Left renal cortex interstitium (tissue), 4 donors: ENCODE data around the gene RALGPS1. TPM values are rescaled to one million over a fixed set of nuclear protein-coding genes. Genes with fewer than 3 reads are reported as not detected.
"Not testable (repeated sequence)": the region's sequence is repeated elsewhere in the genome, so short reads cannot be mapped to it uniquely, and the experiment has no call there.

ENCODE experiments used
- DNase-seq, 4 donors: peaks; one replicate each; pipeline ENCODE4 v3.0.0-alpha.2; 2013; ENCODE audit warnings: low read depth in 4 of 4, low spot score in 2 of 4, missing footprints in 1 of 4
- polyA plus RNA-seq, 4 donors: library from polyadenylated mRNA; unstranded; fragments of 120-200 nt; gene quantifications; one replicate each; pipeline ENCODE4 v1.2.1, GENCODE V29; 2013; ENCODE audit not compliant: insufficient read length in 4 of 4

The RALGPS1 gene
- polyA plus RNA-seq, 4 donors = 18.8 to 30.8 (median 25.2) TPM

DNA sequence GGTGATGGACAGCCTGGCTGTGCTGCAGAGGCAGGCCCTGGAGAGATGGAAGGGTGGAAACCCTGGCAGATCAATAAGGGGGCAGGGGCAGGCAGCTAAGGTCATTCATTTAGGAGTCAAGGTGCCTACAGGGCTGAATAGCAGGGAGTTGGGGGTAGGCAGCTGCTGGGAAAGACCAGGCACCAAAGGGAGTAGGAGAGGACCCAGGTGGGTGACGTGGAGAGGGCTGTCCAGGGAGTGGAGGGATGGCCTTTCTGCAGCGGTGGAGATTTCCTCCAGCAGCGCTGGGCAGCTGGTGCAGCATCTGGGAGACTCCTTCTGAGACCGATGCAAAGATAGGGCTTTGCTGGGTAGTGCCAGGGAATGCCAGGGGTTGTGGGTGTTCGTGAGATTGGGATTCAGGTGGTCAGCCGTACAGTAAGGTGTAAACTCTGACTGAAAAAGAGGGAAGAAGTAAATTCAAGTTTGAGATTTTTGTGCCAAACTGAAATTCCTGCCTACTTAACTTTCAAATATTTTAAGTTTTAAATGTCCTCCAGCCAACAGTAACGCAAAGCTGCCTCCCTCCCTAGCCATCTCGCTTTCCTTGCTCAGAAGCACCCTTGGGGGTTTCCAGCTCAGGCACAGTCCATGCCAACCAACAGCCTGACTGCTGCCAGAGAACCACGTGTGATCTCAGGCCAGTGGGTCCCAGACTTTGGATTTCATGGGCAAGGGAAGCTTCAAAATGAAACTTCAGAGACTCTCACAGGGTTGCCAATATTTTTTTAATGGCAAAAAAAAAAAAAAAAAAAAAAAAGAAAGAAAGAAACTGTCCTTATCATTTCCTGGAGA lies 226.5 kb downstream of the RALGPS1 start:
- DNase-seq = no peak

DNA sequence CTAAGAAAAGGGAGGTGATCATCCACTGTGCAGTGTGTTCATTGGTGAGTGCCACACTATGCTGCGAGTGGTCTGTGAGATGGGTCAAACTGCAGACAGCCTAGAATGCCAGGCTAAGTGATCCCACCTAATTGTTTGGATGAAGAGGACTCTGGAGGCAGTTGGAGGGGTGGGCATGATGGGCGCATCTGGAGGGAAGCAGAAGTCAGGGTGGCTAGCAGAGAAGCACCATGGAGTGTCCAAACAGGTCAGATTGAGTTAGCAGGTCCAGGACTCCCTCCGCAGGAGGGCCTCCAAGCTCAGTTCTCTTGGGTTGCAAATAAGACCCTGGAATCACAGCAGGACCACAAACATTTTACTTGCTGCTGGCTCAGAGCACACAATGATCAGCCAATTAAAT lies 227.7 kb downstream of the RALGPS1 start:
- no peak for DNase-seq

DNA sequence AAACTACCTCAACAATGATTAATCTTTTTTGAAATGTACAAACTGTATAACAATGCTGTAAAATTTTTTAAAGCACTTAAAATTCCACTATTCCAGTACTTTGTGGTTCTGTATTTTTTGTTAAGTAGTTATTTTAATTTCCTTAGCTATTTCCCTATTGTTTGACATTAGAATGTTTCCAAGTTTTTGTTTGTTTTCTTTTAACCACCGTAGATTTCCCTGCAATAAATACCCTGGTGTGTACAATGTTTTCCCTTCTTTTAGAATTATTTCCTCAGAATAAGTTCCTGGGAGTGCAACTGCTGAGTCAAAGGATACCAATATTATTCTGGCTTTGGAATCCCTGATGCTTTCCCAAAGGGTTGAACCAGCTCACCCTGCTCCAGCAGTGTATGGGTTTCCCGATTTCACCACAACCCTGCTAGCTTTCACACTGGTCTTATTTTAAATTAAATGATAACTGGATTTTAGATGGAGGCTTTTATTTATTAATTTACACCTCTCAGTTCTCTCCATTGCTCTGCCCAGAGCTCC lies 228.4 kb downstream of the RALGPS1 start:
- DNase-seq = no peak

DNA sequence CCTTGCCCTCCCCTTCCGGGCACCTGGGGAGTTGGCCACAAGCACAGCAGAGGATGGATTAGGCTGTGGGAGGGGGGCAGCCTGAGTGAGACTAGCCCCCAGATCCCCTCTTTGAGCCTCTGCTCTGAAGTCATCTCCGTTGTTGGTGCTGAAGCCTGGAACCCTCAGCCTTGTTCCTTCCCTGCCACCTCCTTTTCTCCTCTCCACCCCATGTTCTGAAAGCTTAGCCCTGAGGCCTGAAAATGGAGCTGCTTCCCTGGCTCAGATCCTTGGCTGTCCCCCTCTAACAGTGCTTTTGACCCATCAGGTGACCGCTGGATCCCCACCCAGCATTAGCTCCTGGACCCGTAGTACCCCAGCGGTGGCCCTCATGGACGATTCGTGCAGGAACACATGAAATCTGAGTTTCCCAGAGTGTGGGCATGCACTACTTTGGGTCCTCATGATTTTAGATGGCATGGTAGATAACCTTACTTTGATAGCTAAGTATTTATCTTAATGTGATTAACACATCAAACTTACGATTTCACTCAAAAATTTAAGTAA lies 229.4 kb downstream of the RALGPS1 start:
- no peak for DNase-seq

DNA sequence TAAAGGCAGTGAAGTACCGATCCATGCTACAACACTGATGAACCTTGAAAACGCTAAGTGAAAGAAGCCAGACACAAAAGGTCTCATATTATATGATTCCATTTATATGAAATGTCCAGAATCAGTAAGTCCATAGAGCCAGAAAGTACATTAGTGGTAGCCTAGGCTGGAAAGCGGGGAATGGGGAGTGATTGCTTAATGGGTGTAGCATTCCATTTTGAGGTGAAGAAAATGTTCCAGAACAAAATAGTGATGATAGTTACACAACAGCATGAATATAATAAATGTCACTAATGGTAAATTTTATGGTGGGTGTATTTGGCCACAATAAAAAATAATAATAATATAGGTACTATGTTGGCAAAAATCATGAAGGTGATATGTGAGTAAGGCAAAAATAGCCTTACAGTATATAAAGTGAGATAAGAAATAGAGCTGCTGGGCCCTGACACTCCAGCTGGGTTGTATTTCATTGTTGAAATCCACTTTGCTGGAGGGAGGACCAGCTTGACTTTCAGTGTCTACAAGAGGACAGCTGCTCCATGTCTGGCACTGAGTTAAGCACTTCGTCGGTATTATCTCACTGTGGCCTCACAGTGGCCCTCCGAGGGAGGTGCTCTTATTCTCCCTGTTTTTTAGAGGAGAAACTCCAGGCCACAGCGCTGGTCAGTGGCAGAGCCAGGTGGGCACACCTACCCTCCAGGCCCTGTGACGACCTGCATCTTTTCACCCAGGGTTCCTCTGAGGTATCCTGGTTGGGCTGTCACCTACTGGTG lies 230.3 kb downstream of the RALGPS1 start:
- no peak for DNase-seq

DNA sequence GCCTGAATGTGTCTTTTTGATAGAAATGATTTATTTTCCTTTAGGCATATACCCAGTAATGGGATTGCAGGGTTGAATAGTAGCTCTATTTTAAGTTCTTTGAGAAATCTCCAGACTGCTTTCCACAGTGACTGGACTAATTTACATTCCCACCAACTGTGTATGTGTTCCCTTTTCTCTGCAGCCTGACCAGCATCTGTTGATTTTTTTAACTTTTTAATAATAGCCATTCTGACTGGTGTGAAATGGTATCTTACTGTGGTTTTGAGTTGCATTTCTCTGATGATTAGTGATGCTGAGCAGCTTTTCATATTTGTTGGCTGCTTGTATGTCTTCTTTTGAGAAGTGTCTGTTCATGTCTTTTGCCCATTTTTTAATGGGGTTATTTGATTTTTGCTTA lies 232.3 kb downstream of the RALGPS1 start:
- DNase-seq = not testable (repeated sequence)

DNA sequence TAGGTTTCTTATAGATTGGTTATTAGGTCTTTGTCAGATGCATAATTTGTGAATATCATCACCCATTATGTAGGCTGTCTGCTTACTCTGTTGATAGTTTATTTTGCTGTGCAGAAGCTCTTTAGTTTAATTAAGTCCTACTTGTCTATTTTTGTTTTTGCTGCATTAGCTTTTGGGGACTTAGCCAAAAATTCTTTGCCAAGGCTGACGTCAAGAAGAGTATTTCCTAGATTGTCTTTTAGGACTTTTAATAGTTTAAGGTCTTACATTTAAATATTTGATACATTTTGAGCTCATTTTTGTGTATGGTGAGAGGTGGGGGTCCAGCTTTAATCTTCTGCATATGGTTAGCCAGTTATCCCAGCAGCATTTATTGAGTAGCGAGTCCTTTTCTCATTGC lies 232.7 kb downstream of the RALGPS1 start:
- DNase-seq = no peak

DNA sequence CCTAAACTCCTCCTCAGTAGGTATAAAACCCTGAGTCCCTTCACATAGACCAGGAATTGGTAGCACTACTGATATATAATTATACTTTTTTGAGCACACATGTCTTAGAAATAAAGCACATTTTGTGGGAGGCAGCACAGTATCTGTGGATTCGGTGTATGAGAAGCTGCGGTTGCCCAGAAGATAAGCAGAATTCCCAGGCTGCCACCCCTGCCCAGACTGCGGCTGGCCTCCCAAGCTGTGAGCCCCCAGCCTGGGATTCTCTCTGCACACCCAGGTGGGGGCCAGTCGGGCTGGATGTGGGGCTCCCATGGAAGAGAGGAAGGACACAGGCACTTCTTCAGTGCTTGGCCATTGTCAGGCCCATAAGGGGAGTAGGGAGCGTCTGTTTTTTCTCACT lies 233.4 kb downstream of the RALGPS1 start:
- no peak for DNase-seq

DNA sequence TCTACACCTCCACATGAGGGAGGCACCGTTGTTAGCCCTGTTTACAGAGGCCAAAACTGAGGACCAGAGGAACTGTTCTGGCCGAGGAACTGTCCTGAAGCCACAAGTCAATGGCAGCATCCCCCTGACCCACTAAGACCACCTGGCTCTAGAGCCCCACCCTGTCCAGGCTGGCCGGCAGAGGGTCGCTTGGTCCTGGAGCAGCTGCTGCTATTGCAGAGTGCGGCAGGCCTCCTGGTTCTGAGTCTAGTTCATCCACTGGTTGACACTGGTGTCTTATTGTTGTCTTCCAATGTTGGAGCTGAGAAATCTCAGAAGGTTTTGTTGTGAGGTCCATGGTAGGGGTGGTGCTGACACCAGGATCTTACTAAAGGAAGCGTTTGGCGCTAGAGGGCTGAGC lies 234.4 kb downstream of the RALGPS1 start:
- DNase-seq = no peak

DNA sequence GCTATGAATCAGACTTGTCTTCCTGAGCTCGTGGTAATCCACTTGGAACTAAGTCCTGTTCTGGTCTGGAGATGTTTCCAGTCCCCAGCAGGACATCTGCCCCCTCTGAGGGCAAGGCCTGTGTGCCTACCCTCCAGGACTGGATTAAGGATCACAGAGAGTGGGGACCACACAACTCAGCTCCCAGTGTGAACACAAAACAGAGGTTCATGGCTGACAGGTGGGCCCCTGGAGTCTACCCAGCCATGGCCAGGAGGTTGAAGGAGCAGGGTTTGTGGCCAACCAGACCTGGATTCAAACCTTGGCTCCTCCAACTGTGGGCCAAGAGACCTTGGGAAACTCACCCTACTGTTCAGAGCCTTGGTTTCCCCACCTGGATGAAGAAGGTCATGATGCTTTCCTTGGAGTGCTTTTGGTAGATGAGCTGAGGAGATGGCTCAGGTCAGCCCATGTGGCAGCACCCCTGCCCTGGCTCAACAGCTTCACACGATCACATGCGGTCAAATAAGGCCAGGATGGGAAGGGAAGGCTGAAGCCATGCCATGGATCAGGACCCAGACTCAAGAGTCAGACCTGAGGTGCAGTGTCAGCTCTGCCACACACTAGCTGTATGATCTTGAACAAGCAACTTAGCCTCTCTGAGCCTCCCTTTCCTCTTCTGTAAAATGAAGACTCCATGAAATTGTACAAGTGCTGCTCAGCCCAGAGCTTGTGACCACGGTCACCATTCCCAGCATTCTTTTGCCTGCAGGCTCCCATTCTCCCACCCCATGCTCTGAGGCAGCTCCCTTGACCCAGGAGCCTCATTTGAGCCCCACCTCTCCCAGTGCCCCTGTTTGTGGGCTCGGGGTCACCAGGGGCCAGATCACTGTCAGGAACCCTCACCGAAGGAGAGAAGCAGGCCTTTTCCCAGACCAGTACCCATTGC lies 235.1 kb downstream of the RALGPS1 start:
- DNase-seq = no peak

DNA sequence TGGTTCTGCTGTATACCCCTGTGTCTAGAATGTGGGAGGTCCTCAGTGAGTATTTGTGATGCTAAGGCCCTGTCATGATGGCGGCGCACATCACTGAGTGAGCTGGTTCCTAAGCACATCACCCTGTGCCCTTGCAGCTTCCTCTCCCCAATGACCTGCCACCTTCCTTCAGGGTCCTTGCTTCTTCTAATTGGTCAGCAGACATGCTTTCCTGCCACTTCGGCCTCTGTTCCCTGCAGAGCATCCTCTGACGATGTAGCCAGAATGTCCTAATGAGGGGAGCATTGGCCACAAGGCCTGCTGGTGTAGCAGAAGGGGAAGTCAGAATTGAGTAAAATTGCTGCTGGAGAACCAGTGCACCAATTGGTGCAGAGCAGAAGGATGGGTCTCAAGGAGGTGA lies 238.9 kb downstream of the RALGPS1 start:
- DNase-seq = no peak

DNA sequence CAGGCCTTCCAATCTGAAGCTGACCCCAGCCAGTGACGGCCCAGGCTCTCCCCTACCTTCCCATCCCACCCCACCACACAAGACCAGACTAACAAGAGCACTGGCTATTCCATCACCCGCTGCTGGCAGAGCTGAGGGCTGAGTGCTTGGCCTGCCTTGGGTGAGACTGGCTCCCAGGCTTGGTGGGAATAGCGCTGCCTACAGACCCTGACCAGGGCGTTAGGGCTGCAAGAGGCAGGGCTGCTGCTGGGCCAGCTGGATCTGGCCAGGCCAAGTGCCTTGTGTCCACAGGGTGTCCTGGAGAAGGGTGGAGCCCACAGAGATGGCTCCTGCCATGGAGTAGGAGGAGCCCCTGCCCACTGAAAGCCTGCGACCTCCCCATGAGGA lies 239.4 kb downstream of the RALGPS1 start:
- no peak for DNase-seq

DNA sequence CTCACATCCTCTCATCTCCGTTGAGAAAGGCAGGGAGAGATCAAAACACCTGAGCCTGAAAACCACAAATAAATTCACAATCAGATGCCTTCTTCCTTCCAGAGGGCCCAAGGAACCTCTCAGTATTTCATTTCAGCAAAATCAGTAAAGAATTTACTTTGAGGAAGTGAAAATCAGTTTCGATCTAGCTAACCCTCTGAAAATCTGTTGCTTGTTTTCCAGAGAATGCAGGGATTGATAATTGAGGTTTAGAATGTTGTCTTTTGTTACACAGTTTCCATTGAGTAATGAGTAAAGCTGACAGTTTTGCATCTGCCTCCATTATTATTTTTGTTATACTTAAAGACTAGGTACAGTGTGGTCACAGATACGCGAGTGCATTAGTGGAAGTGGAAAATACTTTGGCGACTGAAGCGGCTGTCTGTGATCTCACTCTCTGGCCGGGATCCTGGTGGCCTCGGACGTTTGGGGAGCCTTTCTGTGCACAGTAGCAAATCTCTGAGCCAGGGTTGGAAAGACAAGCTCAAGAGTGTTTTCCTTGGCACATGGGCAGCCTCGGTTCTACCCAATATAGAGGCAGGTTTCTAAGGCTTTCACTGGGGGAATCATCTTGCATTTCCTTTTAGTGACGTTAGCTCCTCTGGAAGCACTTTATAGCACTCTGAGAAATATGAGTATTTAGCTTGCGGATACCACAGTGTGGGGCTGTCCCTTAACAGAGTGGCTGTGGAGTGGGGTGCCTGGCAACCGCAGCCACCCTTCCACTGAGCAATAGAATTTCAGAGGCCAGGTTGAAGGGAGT lies 240.0 kb downstream of the RALGPS1 start:
- DNase-seq = no peak

DNA sequence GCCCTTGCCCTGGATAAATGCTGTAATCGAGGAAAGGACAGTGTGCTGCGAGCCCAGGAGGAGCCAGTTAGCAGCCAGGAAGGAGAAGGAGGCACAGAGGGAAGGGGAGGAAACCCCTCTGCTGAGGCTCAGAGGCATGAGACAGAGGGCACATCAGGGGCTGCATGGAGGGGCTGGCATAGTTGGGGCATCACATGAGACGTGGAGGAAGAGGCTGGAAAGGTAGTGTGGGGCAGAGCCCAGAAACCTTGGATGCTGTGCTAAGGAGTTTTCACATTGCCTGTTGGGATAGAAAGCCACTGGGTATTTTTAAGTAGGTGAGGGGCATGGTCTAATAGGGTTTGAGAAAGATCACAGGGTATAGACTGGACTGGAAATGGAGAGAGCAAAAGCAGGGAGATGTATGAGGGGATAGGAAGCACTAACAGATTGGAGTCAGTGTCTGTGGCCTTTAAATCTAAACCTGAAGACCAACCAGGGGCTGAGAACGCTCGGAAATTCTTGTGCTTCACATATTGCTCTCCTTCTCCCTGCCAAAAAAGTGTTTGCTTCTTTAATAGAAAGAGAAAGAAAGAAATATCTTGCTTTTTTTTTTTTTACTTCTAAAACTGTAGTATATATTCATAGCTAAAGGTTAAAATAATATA lies 240.9 kb downstream of the RALGPS1 start:
- DNase-seq = no peak

DNA sequence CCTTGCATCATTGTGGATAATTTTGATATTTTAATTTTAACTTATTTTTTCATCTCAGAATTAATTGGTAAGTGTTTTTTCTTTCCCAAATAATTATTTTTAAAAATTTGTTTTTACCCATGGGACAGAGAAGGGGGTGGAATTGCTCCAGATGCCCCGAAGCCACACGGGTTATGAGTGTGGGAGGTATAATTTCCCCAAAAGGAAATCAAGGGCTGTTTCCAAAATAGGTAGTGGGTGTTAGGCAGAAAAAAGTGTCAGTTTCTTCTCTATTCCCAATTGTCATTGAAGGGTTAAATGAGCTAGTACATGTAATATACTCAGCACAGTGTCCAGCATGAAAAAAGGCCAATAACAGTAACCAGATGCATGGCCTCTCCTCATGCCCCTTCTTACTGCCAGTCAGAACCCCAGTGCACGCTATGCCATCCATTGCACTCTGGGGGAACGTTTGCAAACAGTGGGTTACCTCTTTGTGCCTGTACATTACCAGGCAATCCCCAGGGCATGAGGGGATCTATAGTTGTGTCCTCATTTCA lies 244.3 kb downstream of the RALGPS1 start:
- DNase-seq = no peak

DNA sequence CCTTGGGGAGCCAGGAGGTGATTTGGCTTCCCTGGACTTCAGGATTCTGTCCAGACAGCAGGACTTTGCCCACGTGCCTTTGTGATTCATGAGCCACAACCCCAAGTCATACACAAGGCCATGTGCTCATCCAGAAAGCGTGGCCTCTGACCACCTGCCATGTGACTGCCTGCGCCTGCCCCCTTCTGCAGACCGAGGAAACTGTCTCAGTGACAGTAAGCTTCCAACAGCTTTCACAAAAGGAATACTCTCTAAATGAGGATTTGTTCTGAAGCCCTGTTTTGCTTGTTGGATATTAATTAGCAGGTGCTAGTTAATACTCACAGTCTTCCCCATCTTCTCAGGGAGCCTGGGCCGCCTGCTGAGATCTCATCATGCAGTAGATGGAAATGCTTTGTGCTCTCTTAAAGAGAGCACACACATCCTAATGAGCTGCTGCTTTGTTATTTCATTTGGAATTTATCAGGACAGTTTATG lies 244.8 kb downstream of the RALGPS1 start:
- DNase-seq = no peak

DNA sequence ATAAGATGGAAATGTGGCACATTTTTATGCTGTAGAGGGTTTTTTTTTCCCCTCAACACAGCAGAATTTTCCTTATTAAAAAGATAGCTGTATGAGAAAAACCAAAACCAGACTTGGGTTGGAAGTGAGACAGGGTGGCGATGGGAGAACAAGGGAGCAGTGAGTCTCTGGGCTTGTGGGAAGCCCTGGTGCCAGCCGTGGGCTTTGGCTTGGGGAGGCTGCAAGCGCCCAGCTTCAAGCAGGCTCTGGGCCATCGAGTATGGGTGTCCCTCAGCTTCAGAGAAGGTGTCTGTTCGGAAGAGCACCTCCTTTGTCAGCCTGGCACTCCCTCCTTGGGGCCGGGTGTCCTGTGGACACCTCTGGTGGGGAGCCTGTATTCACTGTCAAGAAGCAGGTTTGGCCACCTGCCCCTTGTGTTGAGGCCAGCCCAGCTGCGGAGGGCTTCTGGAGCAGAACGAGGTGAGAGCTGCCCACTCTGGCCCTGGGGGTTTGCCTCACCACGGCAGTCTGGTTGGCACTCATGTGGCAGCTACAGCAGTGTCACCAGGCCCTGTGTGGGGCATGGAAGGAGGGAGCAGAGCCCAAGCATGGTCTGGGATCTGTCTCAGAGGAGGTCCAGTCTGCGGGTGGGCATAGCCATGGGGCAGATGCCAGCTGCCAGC lies 245.5 kb downstream of the RALGPS1 start:
- DNase-seq = no peak

DNA sequence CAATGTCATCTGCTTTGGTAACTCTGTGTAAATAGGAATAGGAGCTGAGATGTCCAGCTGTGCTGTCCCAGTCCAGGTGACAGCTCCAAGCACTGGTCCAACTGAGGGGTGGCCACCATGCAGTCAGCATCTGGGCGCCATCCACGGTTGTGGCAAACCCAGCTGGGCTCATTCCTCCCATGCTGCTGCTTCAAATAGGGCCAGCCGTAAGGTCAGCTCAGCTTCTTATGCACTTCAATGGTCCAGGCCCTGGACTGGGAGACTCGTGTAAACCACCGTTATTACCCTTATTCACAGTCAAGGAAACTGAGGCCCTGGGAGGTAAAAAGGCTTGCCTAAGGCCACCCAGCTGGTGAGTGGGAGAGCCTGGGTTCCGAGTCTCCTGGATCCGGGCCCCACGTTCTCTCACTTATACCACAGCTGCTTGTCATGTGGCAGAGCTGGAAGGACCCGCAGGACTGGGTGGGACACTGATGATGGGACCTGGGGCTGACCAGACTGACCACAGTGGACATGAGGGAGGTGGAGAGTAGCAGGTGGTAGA lies 246.6 kb downstream of the RALGPS1 start:
- DNase-seq = no peak
